Measurements from ENCODE around the gene LATS2. TPM values are rescaled to one million over a fixed set of nuclear protein-coding genes. Genes with fewer than 3 reads are reported as not detected.

Gene LATS2
- total RNA-seq, 1 donor from 2014 or later, result 44.1 TPM

DNA sequence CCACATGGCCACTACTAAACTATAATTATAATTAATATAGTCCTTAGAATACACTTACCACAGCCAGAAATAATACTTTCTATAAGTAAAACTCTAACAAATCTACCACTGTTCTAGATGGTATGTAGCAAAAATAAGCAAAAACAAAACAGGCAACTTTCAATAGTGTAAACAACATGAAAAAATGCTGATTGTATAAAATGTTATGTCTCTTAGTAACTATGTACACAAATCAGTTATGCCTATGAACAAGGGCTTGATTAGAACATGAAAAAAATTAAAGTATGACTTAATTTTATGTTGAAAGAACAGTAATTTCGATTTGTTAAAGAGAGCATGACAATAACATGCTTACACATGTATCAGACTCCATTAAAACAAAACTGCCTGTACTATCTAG, 60.7 kb downstream of the LATS2 start:
- TF ChIP-seq, protein P1, sequence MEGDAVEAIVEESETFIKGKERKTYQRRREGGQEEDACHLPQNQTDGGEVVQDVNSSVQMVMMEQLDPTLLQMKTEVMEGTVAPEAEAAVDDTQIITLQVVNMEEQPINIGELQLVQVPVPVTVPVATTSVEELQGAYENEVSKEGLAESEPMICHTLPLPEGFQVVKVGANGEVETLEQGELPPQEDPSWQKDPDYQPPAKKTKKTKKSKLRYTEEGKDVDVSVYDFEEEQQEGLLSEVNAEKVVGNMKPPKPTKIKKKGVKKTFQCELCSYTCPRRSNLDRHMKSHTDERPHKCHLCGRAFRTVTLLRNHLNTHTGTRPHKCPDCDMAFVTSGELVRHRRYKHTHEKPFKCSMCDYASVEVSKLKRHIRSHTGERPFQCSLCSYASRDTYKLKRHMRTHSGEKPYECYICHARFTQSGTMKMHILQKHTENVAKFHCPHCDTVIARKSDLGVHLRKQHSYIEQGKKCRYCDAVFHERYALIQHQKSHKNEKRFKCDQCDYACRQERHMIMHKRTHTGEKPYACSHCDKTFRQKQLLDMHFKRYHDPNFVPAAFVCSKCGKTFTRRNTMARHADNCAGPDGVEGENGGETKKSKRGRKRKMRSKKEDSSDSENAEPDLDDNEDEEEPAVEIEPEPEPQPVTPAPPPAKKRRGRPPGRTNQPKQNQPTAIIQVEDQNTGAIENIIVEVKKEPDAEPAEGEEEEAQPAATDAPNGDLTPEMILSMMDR (IDR thresholded peaks at IDR 0.05), result no peak
- Histone ChIP-seq H3K9me3 (no peaks in the 10 kb centered on the region), H3K4me1 (peaks cover 5% of the 10 kb centered on the region), H3K36me3 (peaks cover 8% of the 10 kb centered on the region), H3K4me3 (no peak overlapping the region), H3K27ac (no peak overlapping the region), H3K27me3 (no peaks in the 10 kb centered on the region)
- ATAC-seq (no peak), DNase-seq (no peak)
- intact Hi-C loops (cut with DNase I), result no loop called here

DNA sequence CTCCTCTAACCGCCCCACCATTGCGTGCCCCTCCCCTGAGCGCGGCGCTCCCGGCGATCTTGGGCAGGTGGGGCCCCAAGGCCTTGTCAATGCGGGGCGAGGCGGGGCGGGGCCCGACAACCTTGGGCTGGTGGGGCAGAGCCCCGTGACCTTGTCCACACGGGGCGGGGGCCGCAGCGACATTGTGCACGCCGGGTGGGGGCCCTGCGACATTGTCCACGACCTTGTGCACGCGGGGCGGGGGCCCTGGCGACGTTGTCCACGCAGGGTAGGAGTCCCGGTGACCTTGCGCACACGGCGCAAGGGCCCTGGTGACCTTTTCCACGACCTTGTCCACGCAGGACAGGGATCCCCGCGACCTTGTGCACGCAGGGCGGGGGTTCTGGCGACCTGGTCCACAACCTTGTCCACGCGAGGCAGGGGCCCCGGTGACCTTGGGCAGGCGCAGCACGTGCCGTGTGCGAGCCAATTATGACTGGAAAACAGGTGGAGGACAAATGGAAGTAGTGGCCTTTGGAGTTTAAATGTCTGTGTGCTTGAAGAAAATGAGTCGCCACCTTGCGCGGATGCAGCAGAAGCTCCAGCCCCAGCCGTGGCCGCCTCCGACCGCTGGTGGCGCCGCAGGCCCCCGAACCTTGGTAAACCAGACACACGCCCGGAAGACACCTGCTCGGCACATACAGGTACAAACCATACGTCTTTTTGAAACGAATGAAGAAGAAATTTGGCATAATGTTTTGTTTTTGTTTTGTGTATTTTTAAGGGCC, 62.6 kb downstream of the LATS2 start:
- Histone ChIP-seq H3K27me3 (no peaks in the 10 kb centered on the region), H3K9me3 (no peaks in the 10 kb centered on the region), H3K36me3 (peaks cover 18% of the 10 kb centered on the region), H3K4me3 (no peak overlapping the region), H3K4me1 (peaks cover 5% of the 10 kb centered on the region), H3K27ac (no peak overlapping the region)
- TF ChIP-seq, protein P1 (IDR thresholded peaks at IDR 0.05), result no peak
- ATAC-seq (peak; percentile 20), DNase-seq (no peak)
- intact Hi-C loops (cut with DNase I), result no loop called here

DNA sequence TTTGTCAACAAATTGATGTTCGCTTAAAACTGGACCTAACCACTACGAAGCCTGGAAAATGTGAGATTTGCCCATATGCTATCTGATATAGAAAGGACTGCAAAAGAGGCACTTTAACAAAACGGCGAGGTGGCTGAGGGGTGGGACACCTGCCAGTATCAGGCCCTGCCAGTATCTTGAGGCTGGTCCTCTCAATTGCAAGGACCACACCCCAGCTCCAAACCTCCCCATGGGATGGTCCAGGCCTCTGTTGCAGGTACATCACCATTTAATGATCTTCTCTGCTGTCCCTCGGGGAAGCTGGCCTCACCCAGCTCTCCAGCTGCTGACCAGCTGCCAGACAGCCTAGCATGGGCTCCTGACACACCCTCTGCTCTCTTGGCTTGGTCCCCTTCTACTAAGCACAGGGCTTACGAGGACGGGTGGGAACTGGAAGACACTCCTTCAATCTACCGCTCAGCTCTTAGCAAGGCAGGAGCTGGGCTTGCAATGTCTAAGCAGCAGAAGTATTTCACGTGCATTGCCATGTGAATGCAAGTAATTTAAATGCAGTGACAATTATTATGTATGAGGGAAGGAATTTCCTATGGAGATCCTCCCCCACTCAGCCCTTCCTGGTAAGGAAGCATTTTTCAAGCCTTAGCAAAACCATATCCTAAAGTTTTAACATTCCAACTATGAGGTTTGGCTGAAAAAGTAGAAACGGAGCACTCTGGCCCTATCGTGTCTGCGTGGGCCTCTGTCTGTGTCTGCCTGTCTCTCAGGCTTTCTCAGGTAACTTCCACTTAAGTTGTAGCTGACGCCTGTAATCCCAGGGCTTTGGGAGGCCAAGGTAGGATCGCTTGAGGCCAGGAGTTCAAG, 63.9 kb downstream of the LATS2 start:
- ATAC-seq (peak; percentile 76), DNase-seq (no peak)
- TF ChIP-seq, protein P1 (IDR thresholded peaks at IDR 0.05), result no peak
- H3K4me1 ChIP-seq, result peaks cover 5% of the 10 kb centered on the region
- H3K9me3 ChIP-seq, result no peaks in the 10 kb centered on the region
- no peak overlapping the region for H3K27ac ChIP-seq
- H3K4me3 ChIP-seq, result no peak overlapping the region
- no peaks in the 10 kb centered on the region for H3K27me3 ChIP-seq
- peaks cover 18% of the 10 kb centered on the region for H3K36me3 ChIP-seq
- intact Hi-C loops (cut with DNase I), result no loop called here

DNA sequence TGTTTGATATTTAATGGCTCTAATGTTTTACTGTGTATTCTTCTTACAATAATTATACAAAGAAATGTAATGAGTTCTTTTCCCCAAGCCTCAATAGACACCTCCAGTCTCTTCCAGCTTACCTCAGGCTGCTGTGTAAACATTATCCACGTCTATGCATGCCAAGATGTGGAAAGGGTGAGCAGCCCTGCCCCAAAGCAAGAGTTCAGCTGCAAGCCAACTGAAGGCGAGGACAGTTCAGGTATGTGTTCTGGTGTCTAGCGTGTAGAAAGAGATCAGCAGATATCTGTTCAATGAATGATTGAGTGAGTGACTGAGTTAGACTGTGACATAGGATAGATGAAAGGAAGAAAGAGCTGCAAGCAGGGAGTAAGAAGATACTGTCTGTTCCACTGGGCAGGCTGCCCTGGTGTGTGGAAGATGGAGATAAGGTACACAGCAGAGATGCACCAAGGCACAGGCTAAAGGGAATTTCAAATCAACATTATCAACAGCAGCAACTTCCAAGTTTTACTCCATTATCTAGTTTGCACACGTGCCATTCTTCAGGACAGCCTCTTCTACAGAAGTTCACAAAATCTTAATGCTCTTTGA, 66.0 kb downstream of the LATS2 start:
- no peak for ATAC-seq
- Histone ChIP-seq H3K36me3 (peaks cover 32% of the 10 kb centered on the region), H3K4me3 (no peak overlapping the region), H3K4me1 (peaks cover 5% of the 10 kb centered on the region), H3K9me3 (no peaks in the 10 kb centered on the region), H3K27ac (no peak overlapping the region), H3K27me3 (no peaks in the 10 kb centered on the region)
- TF ChIP-seq, protein P1 (IDR thresholded peaks at IDR 0.05), result no peak
- DNase-seq, result no peak
- intact Hi-C loops (cut with DNase I), result no loop called here

DNA sequence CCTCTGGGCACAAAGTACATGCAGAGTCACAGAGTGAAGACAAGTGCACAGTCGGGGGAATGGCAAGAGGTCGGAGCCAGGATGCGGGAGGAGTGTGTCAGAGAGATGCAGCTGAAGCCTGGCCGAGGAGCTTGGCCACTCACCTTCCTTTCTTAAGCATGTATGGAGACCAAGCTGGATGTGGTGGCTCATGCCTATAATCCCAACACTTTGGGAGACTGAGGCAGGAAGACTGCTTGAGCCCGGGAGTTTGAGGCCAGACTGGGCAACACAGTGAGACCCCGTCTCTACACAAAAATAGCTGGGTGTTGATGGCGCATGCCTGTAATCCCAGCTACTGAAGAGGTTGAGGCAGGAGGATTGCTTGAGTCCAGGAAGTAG, 67.0 kb downstream of the LATS2 start:
- Histone ChIP-seq H3K4me1 (peaks cover 12% of the 10 kb centered on the region), H3K27me3 (no peaks in the 10 kb centered on the region), H3K9me3 (no peaks in the 10 kb centered on the region), H3K36me3 (peaks cover 41% of the 10 kb centered on the region), H3K4me3 (no peak overlapping the region), H3K27ac (no peak overlapping the region)
- DNase-seq, result no peak
- TF ChIP-seq, protein P1 (IDR thresholded peaks at IDR 0.05), result no peak
- intact Hi-C loops (cut with DNase I), result no loop called here
- ATAC-seq, result no peak
